ENCODE measurements around the gene GRAMD2B. TPM values are rescaled to one million over a fixed set of nuclear protein-coding genes. Genes with fewer than 3 reads are reported as not detected.
A peak's percentile ranks its signal among the peaks of the same experiment; 100 is the strongest.

Gene GRAMD2B
- total RNA-seq, 1 experiment from 2014 or later: 4.1 TPM

- Histone ChIP-seq H3K9me3 (ENCODE audit: control insufficient read depth, insufficient read depth, low read depth, low read length) (peaks cover 3% of the 10 kb centered on the region; the same call in 1 of the 2 replicates), H3K4me3 (ENCODE audit: low read depth in 2 of 2, low read length in 2 of 2) (no peak overlapping the region), H3K4me1 (ENCODE audit: control insufficient read depth, insufficient read depth, low read length) (no peaks in the 10 kb centered on the region), H3K36me3 (ENCODE audit: control insufficient read depth, insufficient read depth, low read length) (no peaks in the 10 kb centered on the region), H3K27ac (ENCODE audit: low read length) (no peak overlapping the region), H3K27me3 (ENCODE audit: control insufficient read depth, insufficient read depth, low read length) (no peaks in the 10 kb centered on the region)
- POLR2A ChIA-PET: no interaction called here
- intact Hi-C loops (cut with micrococcal nuclease; ENCODE audit: unreplicated experiment): no loop called here
- no peak for ATAC-seq
- TF ChIP-seq POLR2AphosphoS5 (IDR thresholded peaks at IDR 0.05; ENCODE audit: low read depth, low read length): no peak
- no peak for TF ChIP-seq SIN3A (IDR thresholded peaks at IDR 0.05; ENCODE audit: borderline replicate concordance, insufficient read depth, low read depth, low read length)
- TF ChIP-seq REST (IDR thresholded peaks at IDR 0.05; ENCODE audit: insufficient read depth in 1 of 2, low read depth in 2 of 2, low read length in 1 of 2): no peak
- TF ChIP-seq CTCF (IDR thresholded peaks at IDR 0.05): no peak
- TF ChIP-seq TCF7L2 (IDR thresholded peaks at IDR 0.05; ENCODE audit: low read depth, low read length): no peak
- BruUV-seq (replicated peaks): no TSS peak
- no peak for DNase-seq (ENCODE audit: low read depth, low spot score)
- in situ Hi-C loops (cut with HindIII; ENCODE audit: low pct_unique_long_range_greater_than_20kb, low sequenced_read_pairs): loop anchor here (25.0 kb wide), 1 partner anchor 166 kb away; no protein-coding TSS in a partner anchor
- CTCF ChIA-PET: no interaction called here
These were observed 104.7 kb downstream of the GRAMD2B start for GRCh38 chr5:126527892-126528291.

- no peak for TF ChIP-seq POLR2AphosphoS5 (IDR thresholded peaks at IDR 0.05; ENCODE audit: low read depth, low read length)
- TF ChIP-seq TCF7L2 (IDR thresholded peaks at IDR 0.05; ENCODE audit: low read depth, low read length): no peak
- TF ChIP-seq REST (IDR thresholded peaks at IDR 0.05; ENCODE audit: insufficient read depth in 1 of 2, low read depth in 2 of 2, low read length in 1 of 2): no peak
- no peak for TF ChIP-seq SIN3A (IDR thresholded peaks at IDR 0.05; ENCODE audit: borderline replicate concordance, insufficient read depth, low read depth, low read length)
- no peak for TF ChIP-seq CTCF (IDR thresholded peaks at IDR 0.05)
- DNase-seq (ENCODE audit: low read depth, low spot score) (no peak), ATAC-seq (no peak; the same call in 1 of the 2 replicates)
- Histone ChIP-seq H3K27ac (ENCODE audit: low read length) (peak overlapping the region; percentile 13; the same call in 1 of the 2 replicates), H3K27me3 (ENCODE audit: control insufficient read depth, insufficient read depth, low read length) (no peaks in the 10 kb centered on the region), H3K4me3 (ENCODE audit: low read depth in 2 of 2, low read length in 2 of 2) (no peak overlapping the region), H3K9me3 (ENCODE audit: control insufficient read depth, insufficient read depth, low read depth, low read length) (peaks cover 3% of the 10 kb centered on the region; the same call in 1 of the 2 replicates), H3K36me3 (ENCODE audit: control insufficient read depth, insufficient read depth, low read length) (no peaks in the 10 kb centered on the region), H3K4me1 (ENCODE audit: control insufficient read depth, insufficient read depth, low read length) (no peaks in the 10 kb centered on the region)
- BruUV-seq (replicated peaks): no TSS peak
- in situ Hi-C loops (cut with HindIII; ENCODE audit: low pct_unique_long_range_greater_than_20kb, low sequenced_read_pairs) (loop anchor here (25.0 kb wide), 1 partner anchor 169 kb away; no protein-coding TSS in a partner anchor), intact Hi-C loops (cut with micrococcal nuclease; ENCODE audit: unreplicated experiment) (no loop called here)
- CTCF ChIA-PET: no interaction called here
- POLR2A ChIA-PET: no interaction called here
These were observed 108.4 kb downstream of the GRAMD2B start for GRCh38 chr5:126531543-126532120.
